OCI-LY3 (cell line): ENCODE data around the gene CIAO1.

Source experiments
- CTCF ChIP-seq: fragments of 200-600, 300-600 bp; sonication (generic); IDR thresholded peaks from 2 replicates; pipeline ENCODE4 v1.5.1; 2014; ENCODE audit warnings: antibody characterized with exemption, low read length, low read depth
- EZH2phosphoT487 ChIP-seq: fragments of 200-600 bp; shearing (Covaris generic); IDR thresholded peaks from 2 replicates; pipeline ENCODE4 v1.6.1; 2018; ENCODE audit warnings: antibody characterized with exemption, mixed run types, low read depth

GRCh38 chr2:96315005-96315399, 49.0 kb downstream of the CIAO1 start:
- no peak for TF ChIP-seq CTCF
- no peak for TF ChIP-seq EZH2phosphoT487
